ENCODE data around the gene MACROD2.
"Not testable (repeated sequence)": the region's sequence is repeated elsewhere in the genome, so short reads cannot be mapped to it uniquely, and the experiment has no call there.

GRCh38 chr20:14982324-14982723, 987.0 kb downstream of the MACROD2 start:
- not testable (repeated sequence) for TF ChIP-seq CTCF (conservative IDR thresholded peaks at IDR 0.05 in 1 of 2, IDR thresholded peaks at IDR 0.05 in 1 of 2; ENCODE audit: extremely low read depth in 1 of 2, insufficient read depth in 1 of 2, low read depth in 1 of 2, low read length in 2 of 2); EZH2 (IDR thresholded peaks at IDR 0.05; ENCODE audit: borderline replicate concordance, low read length)

Data from mammary epithelial cell (primary cell).